ENCODE results near the gene COL4A5.

The COL4A5 gene

GRCh38 chrX:108437349-108438109 is 2.1 kb upstream of the COL4A5 start:
- TF ChIP-seq GATA3 (IDR thresholded peaks at IDR 0.05; ENCODE audit: low read depth, low read length) (no peak), GATA2 (IDR thresholded peaks at IDR 0.05; ENCODE audit: low read depth, low read length) (no peak)

- TF ChIP-seq GATA2 (IDR thresholded peaks at IDR 0.05; ENCODE audit: low read depth, low read length) = no peak
- TF ChIP-seq GATA3 (IDR thresholded peaks at IDR 0.05; ENCODE audit: low read depth, low read length) = no peak
Measured at GRCh38 chrX:108438110-108438623, 1.5 kb upstream of the COL4A5 start, which contains the start of gene COL4A6. COL4A6 (minus strand) TSS chrX:108438422; CDS start chrX:108438196, 226 bp downstream.

- no peak for TF ChIP-seq GATA2 (IDR thresholded peaks at IDR 0.05; ENCODE audit: low read depth, low read length)
- TF ChIP-seq GATA3 (IDR thresholded peaks at IDR 0.05; ENCODE audit: low read depth, low read length) = no peak
Measured at GRCh38 chrX:108439961-108440696, 491 bp downstream of the COL4A5 start.

GRCh38 chrX:108442901-108443464 is 3.3 kb downstream of the COL4A5 start:
- TF ChIP-seq GATA2 (IDR thresholded peaks at IDR 0.05; ENCODE audit: low read depth, low read length) = no peak
- TF ChIP-seq GATA3 (IDR thresholded peaks at IDR 0.05; ENCODE audit: low read depth, low read length) = no peak

- TF ChIP-seq GATA2 (IDR thresholded peaks at IDR 0.05; ENCODE audit: low read depth, low read length) = no peak
- no peak for TF ChIP-seq GATA3 (IDR thresholded peaks at IDR 0.05; ENCODE audit: low read depth, low read length)
Measured at GRCh38 chrX:108447303-108447702, 7.7 kb downstream of the COL4A5 start.

GRCh38 chrX:108453841-108454240 is 14.2 kb downstream of the COL4A5 start:
- TF ChIP-seq GATA2 (IDR thresholded peaks at IDR 0.05; ENCODE audit: low read depth, low read length) = no peak
- no peak for TF ChIP-seq GATA3 (IDR thresholded peaks at IDR 0.05; ENCODE audit: low read depth, low read length)

- TF ChIP-seq GATA2 (IDR thresholded peaks at IDR 0.05; ENCODE audit: low read depth, low read length) (no peak), GATA3 (IDR thresholded peaks at IDR 0.05; ENCODE audit: low read depth, low read length) (no peak)
Measured at GRCh38 chrX:108456971-108457477, 17.4 kb downstream of the COL4A5 start.

GRCh38 chrX:108464604-108465003 is 25.0 kb downstream of the COL4A5 start:
- TF ChIP-seq GATA3 (IDR thresholded peaks at IDR 0.05; ENCODE audit: low read depth, low read length) (no peak), GATA2 (IDR thresholded peaks at IDR 0.05; ENCODE audit: low read depth, low read length) (no peak)

GRCh38 chrX:108468486-108468885 is 28.8 kb downstream of the COL4A5 start:
- TF ChIP-seq GATA2 (IDR thresholded peaks at IDR 0.05; ENCODE audit: low read depth, low read length) = no peak
- TF ChIP-seq GATA3 (IDR thresholded peaks at IDR 0.05; ENCODE audit: low read depth, low read length) = no peak

GRCh38 chrX:108473979-108474378 is 34.3 kb downstream of the COL4A5 start:
- TF ChIP-seq GATA2 (IDR thresholded peaks at IDR 0.05; ENCODE audit: low read depth, low read length) (no peak), GATA3 (IDR thresholded peaks at IDR 0.05; ENCODE audit: low read depth, low read length) (no peak)

- TF ChIP-seq GATA2 (IDR thresholded peaks at IDR 0.05; ENCODE audit: low read depth, low read length) (no peak), GATA3 (IDR thresholded peaks at IDR 0.05; ENCODE audit: low read depth, low read length) (no peak)
Measured at GRCh38 chrX:108484251-108484650, 44.6 kb downstream of the COL4A5 start.

- TF ChIP-seq GATA3 (IDR thresholded peaks at IDR 0.05; ENCODE audit: low read depth, low read length) = no peak
- no peak for TF ChIP-seq GATA2 (IDR thresholded peaks at IDR 0.05; ENCODE audit: low read depth, low read length)
Measured at GRCh38 chrX:108485960-108486359, 46.3 kb downstream of the COL4A5 start.

GRCh38 chrX:108494406-108495090 is 54.9 kb downstream of the COL4A5 start:
- TF ChIP-seq GATA2 (IDR thresholded peaks at IDR 0.05; ENCODE audit: low read depth, low read length) (no peak), GATA3 (IDR thresholded peaks at IDR 0.05; ENCODE audit: low read depth, low read length) (no peak)

- TF ChIP-seq GATA3 (IDR thresholded peaks at IDR 0.05; ENCODE audit: low read depth, low read length) = no peak
- no peak for TF ChIP-seq GATA2 (IDR thresholded peaks at IDR 0.05; ENCODE audit: low read depth, low read length)
Measured at GRCh38 chrX:108511721-108512120, 72.1 kb downstream of the COL4A5 start.
